CD4-positive, alpha-beta memory T cell (primary cell): ENCODE measurements around the gene CUBN. TPM values are rescaled to one million over a fixed set of nuclear protein-coding genes. Genes with fewer than 3 reads are reported as not detected.

Experiments used
- CTCF ChIA-PET: fragments of 350-600 bp; sonication (Branson Sonifier 250); formaldehyde crosslinking; loops from one replicate; lab custom pipeline; 2021; ENCODE audit warnings: inconsistent platforms; ENCODE audit not compliant: partially characterized antibody; lab: Charles Lee
- POLR2A ChIA-PET: fragments of 350-600 bp; sonication (Branson Sonifier 250); formaldehyde crosslinking; loops from one replicate; lab custom pipeline; 2021; ENCODE audit not compliant: partially characterized antibody; lab: Charles Lee
- DNase-seq, 5 donors: peaks; one replicate each; pipeline versions ENCODE4 v3.0.0 to v3.0.0-alpha.2; 2020 to 2022; ENCODE audit warnings: mixed read lengths in 1 of 5
- H3K27ac ChIP-seq: one replicate; pipeline ENCODE4 v1.7.0; 2013; ENCODE audit warnings: low read depth, low read length
- H3K27me3 ChIP-seq: 2 replicates; pipeline ENCODE4 v1.7.0; 2013; ENCODE audit warnings: mild to moderate bottlenecking, low read length, moderate library complexity; ENCODE audit not compliant: insufficient read depth
- H3K36me3 ChIP-seq: 2 replicates; pipeline ENCODE4 v1.7.0; 2013; ENCODE audit warnings: mild to moderate bottlenecking, low read length, moderate library complexity; ENCODE audit not compliant: insufficient read depth
- H3K4me1 ChIP-seq: 2 replicates; pipeline ENCODE4 v1.7.0; 2013; ENCODE audit warnings: mild to moderate bottlenecking, low read length, moderate library complexity; ENCODE audit not compliant: insufficient read depth
- H3K4me3 ChIP-seq, 2 donors: one replicate each; pipeline ENCODE4 v1.7.0; 2013; ENCODE audit warnings: low read length in 2 of 2, mild to moderate bottlenecking in 1 of 2
- H3K9me3 ChIP-seq, 2 donors: one replicate each; pipeline ENCODE4 v1.7.0; 2013; ENCODE audit warnings: low read length in 2 of 2, control low read depth in 1 of 2; ENCODE audit not compliant: control insufficient read depth in 1 of 2
- H3K27ac Mint-ChIP-seq, 7 donors: one replicate each; pipeline ENCODE4 v1.8.0; 2020 to 2021; ENCODE audit warnings: mixed read lengths in 7 of 7, mild to moderate bottlenecking in 6 of 7, inconsistent platforms in 3 of 7, moderate library complexity in 3 of 7
- H3K27me3 Mint-ChIP-seq, 2 donors: one replicate each; pipeline ENCODE4 v1.8.0; 2020 to 2021; ENCODE audit warnings: mixed read lengths in 2 of 2
- H3K36me3 Mint-ChIP-seq, 2 donors: one replicate each; pipeline ENCODE4 v1.8.0; 2020 to 2021; ENCODE audit warnings: mixed read lengths in 2 of 2, inconsistent platforms in 1 of 2, mild to moderate bottlenecking in 1 of 2
- H3K4me1 Mint-ChIP-seq, 4 donors: one replicate each; pipeline ENCODE4 v1.8.0; 2020 to 2021; ENCODE audit warnings: mixed read lengths in 4 of 4, mild to moderate bottlenecking in 1 of 4
- H3K4me3 Mint-ChIP-seq, 8 donors: one replicate each; pipeline ENCODE4 v1.8.0; 2020 to 2021; ENCODE audit warnings: mixed read lengths in 8 of 8, mild to moderate bottlenecking in 7 of 8, moderate library complexity in 6 of 8, inconsistent platforms in 3 of 8
- H3K9me3 Mint-ChIP-seq, 8 donors: one replicate each; pipeline ENCODE4 v1.8.0; 2020 to 2021; ENCODE audit warnings: mixed read lengths in 8 of 8, mild to moderate bottlenecking in 5 of 8, inconsistent platforms in 3 of 8, moderate library complexity in 1 of 8
- intact Hi-C: fragments of 100-400 bp; cut with micrococcal nuclease; formaldehyde crosslinking; loops from one replicate; pipeline ENCODE4 v1.15.1; 2023
- polyA plus RNA-seq, 2 donors: library from polyadenylated mRNA; unstranded; fragments of 300-500 nt; fragmentation: Illumina TruSeq; gene quantifications; one replicate each; pipeline ENCODE4 v1.2.3, GENCODE V29; 2021
- total RNA-seq, 2 experiments: library from RNA; stranded (reverse); gene quantifications; one replicate each; pipeline ENCODE4 v1.2.3, GENCODE V29; 2021

The CUBN gene
- total and polyA plus RNA-seq, 4 experiments from 2014 or later = 0.49 to 10.9 (median 8.5) TPM; not detected in 1

DNA sequence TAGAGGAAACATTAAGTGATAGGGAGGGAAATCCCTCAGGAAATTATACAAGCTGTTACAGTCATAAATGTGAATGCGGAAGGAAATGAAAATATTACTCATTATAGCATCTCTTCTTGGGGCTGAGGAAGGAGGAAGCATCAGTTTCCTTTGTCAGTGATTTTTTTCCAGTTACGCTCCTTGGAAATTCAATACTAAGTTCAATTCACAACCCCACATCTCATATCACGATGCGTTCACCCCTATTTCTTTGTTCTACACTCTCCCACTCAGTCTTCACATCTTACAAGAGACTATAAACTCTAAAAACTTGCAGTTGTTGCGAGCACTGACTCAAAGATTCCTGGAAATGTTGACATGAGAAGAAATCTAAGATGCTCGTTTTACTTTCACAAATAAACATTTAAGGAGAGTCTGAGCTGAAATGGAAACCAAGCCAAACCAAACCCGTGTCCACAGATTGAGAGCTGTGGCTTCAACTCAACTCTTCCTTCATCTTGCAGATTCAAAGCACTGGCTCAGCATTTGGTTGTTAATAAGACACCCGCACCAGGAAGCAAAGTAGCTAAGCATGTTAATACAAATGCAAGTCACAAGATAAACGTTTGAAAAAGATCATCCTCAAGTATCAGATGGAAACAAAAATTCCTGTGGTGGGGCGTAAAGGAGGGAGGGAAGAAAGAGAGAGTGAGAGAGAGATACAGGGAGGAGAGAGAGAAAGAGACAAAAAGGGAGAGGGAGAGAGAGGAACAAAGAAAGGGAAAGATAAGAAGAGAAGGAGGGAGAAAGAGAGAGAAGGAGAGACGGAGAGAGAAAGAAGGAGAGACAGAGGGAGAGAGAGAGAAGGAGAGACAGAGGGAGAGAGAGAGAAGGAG lies 162.4 kb downstream of the CUBN start:
- no peaks in the 10 kb centered on the region for H3K36me3 ChIP-seq
- CTCF ChIA-PET = no interaction called here
- peak overlapping the region in 6 of 7 donors; percentile 44 to 84 (median 60) for H3K27ac Mint-ChIP-seq
- no peaks in the 10 kb centered on the region for H3K27me3 Mint-ChIP-seq
- POLR2A ChIA-PET = no interaction called here
- H3K4me1 ChIP-seq = peaks cover 14% of the 10 kb centered on the region
- H3K4me1 Mint-ChIP-seq = peaks cover 12 to 19% (median 18%) of the 10 kb centered on the region in 4 donors
- no peaks in the 10 kb centered on the region for H3K9me3 ChIP-seq
- intact Hi-C loops = no loop called here
- no peak for DNase-seq
- peaks cover 0 to 3% (median 0%) of the 10 kb centered on the region in 8 donors for H3K9me3 Mint-ChIP-seq
- no peaks in the 10 kb centered on the region for H3K27me3 ChIP-seq
- H3K36me3 Mint-ChIP-seq = peaks cover 4 to 10% of the 10 kb centered on the region in 2 donors
- H3K27ac ChIP-seq = no peak overlapping the region
- H3K4me3 ChIP-seq = no peak overlapping the region
- H3K4me3 Mint-ChIP-seq = peak overlapping the region in 6 of 8 donors; percentile 0 to 62 (median 52)

DNA sequence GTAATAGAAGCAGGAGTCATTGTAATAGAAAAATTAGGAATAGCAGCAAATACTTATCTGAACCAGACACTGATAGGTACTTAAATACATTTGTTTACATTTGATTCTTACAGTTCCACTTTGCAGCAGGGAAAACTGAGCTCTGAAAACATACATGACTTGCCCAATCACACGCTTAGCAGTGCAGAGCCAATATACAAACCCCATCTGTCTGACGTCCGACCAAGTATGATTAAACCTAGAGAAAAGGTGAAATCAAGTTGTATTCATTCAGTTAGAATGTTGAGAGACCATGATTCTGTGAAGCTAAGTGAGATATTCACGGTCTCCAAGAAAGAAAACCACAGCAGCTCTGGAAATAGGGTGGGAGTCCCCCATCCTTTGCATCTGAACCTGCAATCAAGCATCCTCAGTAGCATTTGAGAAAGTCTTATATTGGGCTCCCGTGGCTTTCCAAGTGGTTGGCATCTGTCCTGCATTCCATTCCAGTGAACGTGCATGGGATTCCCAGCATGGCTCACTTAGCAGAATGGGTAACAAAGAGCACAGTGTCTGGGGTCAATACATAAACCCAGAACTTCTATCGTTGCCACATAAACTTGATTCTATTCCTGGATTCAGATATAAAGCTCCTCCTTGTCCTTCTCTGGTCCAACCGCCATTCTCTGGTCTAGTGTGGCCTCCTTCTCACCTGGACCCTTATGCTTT lies 163.7 kb downstream of the CUBN start:
- H3K27me3 Mint-ChIP-seq = no peaks in the 10 kb centered on the region
- peak overlapping the region in 1 of 7 donors; percentile 57 for H3K27ac Mint-ChIP-seq
- no peaks in the 10 kb centered on the region for H3K9me3 ChIP-seq
- ChIA-PET POLR2A (no interaction called here), CTCF (no interaction called here)
- H3K27me3 ChIP-seq = no peaks in the 10 kb centered on the region
- no peak for DNase-seq
- H3K4me3 Mint-ChIP-seq = no peak overlapping the region
- no peaks in the 10 kb centered on the region for H3K36me3 ChIP-seq
- peaks cover 14% of the 10 kb centered on the region for H3K4me1 ChIP-seq
- H3K4me3 ChIP-seq = no peak overlapping the region
- no peaks in the 10 kb centered on the region for H3K9me3 Mint-ChIP-seq
- H3K27ac ChIP-seq = no peak overlapping the region
- intact Hi-C loops = no loop called here
- peaks cover 9 to 20% of the 10 kb centered on the region in 2 donors for H3K36me3 Mint-ChIP-seq
- peaks cover 12 to 19% (median 18%) of the 10 kb centered on the region in 4 donors for H3K4me1 Mint-ChIP-seq

DNA sequence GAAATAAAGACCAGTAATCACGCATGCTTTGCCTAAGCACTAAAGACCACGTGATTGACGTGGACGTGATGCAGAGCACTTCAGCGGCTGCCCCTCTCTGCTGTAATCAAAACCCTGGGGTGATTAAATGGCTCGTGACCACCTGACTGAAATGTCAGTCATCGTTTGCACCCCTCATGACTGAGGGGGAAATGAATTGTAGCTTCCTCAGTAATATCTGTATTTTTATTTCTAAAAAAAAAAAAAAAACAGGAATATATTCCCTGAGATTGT lies 164.3 kb downstream of the CUBN start:
- peaks cover 9 to 20% of the 10 kb centered on the region in 2 donors for H3K36me3 Mint-ChIP-seq
- peaks cover 12 to 19% (median 18%) of the 10 kb centered on the region in 4 donors for H3K4me1 Mint-ChIP-seq
- Histone ChIP-seq H3K9me3 (no peaks in the 10 kb centered on the region), H3K27ac (no peak overlapping the region), H3K4me1 (peaks cover 14% of the 10 kb centered on the region), H3K36me3 (no peaks in the 10 kb centered on the region), H3K27me3 (no peaks in the 10 kb centered on the region), H3K4me3 (no peak overlapping the region)
- H3K27ac Mint-ChIP-seq = no peak overlapping the region
- ChIA-PET CTCF (no interaction called here), POLR2A (no interaction called here)
- DNase-seq = no peak
- H3K4me3 Mint-ChIP-seq = no peak overlapping the region
- intact Hi-C loops = no loop called here
- no peaks in the 10 kb centered on the region for H3K27me3 Mint-ChIP-seq
- no peaks in the 10 kb centered on the region for H3K9me3 Mint-ChIP-seq

DNA sequence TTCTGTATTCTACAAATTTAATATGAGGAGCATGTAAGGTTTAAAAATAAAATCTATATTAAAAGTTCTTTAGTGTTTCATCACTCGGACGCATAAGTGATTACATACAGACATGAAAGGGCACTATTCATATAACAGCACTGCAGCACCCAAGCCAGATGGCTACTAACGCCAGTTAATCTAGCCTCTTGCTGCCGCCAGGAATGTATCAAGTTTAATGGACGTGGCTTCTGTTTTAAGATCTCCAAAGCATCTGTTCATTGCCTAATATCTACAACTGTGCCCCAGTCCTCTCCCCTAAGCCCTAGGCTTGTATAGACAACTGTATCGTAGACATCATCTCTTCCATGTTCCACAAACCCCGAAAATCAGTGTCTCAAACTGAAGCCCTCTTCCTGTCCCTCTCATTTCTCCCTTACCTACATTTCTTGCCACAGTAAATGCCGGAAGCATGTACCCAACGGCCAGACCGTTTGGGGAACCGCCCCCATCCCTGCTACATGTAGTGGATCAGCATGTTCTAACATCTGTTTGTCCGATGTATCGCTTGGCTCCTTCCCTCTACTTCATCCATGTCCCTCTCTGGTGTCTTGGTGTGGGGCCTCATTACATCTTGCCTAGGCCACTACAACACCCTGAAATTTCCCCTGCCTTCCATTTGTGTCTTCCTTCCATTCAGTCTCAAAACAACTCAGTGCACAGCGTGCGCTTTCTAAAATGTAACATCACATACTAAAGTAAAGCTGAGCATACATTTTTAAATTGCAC lies 164.9 kb downstream of the CUBN start:
- Histone ChIP-seq H3K36me3 (no peaks in the 10 kb centered on the region), H3K4me1 (peaks cover 14% of the 10 kb centered on the region), H3K27me3 (no peaks in the 10 kb centered on the region), H3K9me3 (no peaks in the 10 kb centered on the region), H3K4me3 (no peak overlapping the region), H3K27ac (no peak overlapping the region)
- intact Hi-C loops = no loop called here
- CTCF ChIA-PET = no interaction called here
- POLR2A ChIA-PET = no interaction called here
- DNase-seq = no peak
- Mint-ChIP-seq H3K4me1 (peaks cover 12 to 19% (median 18%) of the 10 kb centered on the region in 4 donors), H3K36me3 (peaks cover 9 to 20% of the 10 kb centered on the region in 2 donors), H3K9me3 (no peaks in the 10 kb centered on the region), H3K4me3 (no peak overlapping the region), H3K27me3 (no peaks in the 10 kb centered on the region), H3K27ac (no peak overlapping the region)

DNA sequence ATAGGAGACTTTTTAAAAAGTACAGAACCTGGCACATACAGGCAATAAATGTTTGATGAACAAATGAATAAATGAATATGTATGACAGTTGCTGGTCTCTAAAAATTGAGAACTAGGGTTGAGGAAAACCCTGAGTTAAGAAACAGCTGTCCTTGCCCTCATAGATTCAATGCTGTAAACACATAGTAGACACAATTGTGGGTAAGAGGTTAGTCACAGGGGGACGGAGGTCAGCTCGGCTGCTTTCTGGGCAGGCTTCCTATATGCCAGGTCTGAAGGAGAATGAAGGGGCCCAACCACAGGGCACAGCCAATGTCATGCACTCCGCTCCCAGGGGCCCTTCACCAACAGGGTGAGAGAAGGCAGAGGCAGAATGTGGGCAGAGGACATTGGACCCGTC lies 169.1 kb downstream of the CUBN start:
- ChIA-PET POLR2A (no interaction called here), CTCF (interaction anchor here (0.6 kb wide), 1 partner anchor 396 kb away, joined by 3 read pairs; no protein-coding TSS in a partner anchor)
- H3K9me3 Mint-ChIP-seq = no peaks in the 10 kb centered on the region
- DNase-seq = no peak
- Histone ChIP-seq H3K9me3 (no peaks in the 10 kb centered on the region), H3K4me3 (no peak overlapping the region), H3K27me3 (no peaks in the 10 kb centered on the region), H3K4me1 (no peaks in the 10 kb centered on the region), H3K27ac (no peak overlapping the region), H3K36me3 (no peaks in the 10 kb centered on the region)
- no peak overlapping the region for H3K4me3 Mint-ChIP-seq
- H3K4me1 Mint-ChIP-seq = no peaks in the 10 kb centered on the region
- H3K36me3 Mint-ChIP-seq = peaks cover 9 to 23% of the 10 kb centered on the region in 2 donors
- peak overlapping the region in 1 of 7 donors; percentile 43 for H3K27ac Mint-ChIP-seq
- intact Hi-C loops = no loop called here
- H3K27me3 Mint-ChIP-seq = no peaks in the 10 kb centered on the region

DNA sequence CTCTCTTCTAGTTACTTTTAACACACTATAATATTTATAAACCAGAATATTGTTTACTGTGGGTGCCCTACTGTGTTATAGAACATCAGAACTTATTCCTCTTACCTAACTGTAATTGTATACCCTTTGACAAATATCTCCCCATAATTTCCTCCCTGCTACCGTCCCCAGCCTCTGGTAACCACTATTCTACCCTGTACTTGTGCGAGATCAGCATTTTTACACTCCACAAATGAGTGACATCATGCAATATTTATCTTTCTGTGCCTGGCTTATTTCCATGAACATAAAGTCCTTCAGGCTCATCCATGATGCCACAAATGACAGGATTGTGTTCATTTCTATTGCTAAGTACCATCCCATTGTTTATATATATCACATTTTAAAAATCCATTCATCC lies 172.6 kb downstream of the CUBN start:
- peaks cover 5 to 29% of the 10 kb centered on the region in 2 donors for H3K36me3 Mint-ChIP-seq
- H3K36me3 ChIP-seq = no peaks in the 10 kb centered on the region
- H3K27me3 Mint-ChIP-seq = no peaks in the 10 kb centered on the region
- no peak overlapping the region for H3K4me3 Mint-ChIP-seq
- H3K4me3 ChIP-seq = no peak overlapping the region
- intact Hi-C loops = no loop called here
- H3K27me3 ChIP-seq = no peaks in the 10 kb centered on the region
- CTCF ChIA-PET = no interaction called here
- H3K9me3 ChIP-seq = no peaks in the 10 kb centered on the region
- peak overlapping the region in 1 of 7 donors; percentile 5 for H3K27ac Mint-ChIP-seq
- POLR2A ChIA-PET = no interaction called here
- no peak for DNase-seq
- H3K4me1 ChIP-seq = no peaks in the 10 kb centered on the region
- no peaks in the 10 kb centered on the region for H3K9me3 Mint-ChIP-seq
- peaks cover 0 to 3% (median 0%) of the 10 kb centered on the region in 4 donors for H3K4me1 Mint-ChIP-seq
- no peak overlapping the region for H3K27ac ChIP-seq
